ENCODE measurements around the gene P2RY12. TPM values are rescaled to one million over a fixed set of nuclear protein-coding genes. Genes with fewer than 3 reads are reported as not detected.

Gene P2RY12
- total RNA-seq, 1 donor from 2014 or later: 0.74 TPM

- no peak for TF ChIP-seq CTCF (IDR thresholded peaks at IDR 0.05; ENCODE audit: borderline replicate concordance)
- Histone ChIP-seq H3K4me3 (no peak overlapping the region), H3K36me3 (no peaks in the 10 kb centered on the region), H3K4me1 (no peaks in the 10 kb centered on the region), H3K27me3 (ENCODE audit: low read depth) (no peaks in the 10 kb centered on the region), H3K27ac (replicated peaks) (peak overlapping the region; percentile 6), H3K9me3 (replicated peaks) (no peaks in the 10 kb centered on the region)
- no peak for DNase-seq
- intact Hi-C loops (cut with micrococcal nuclease): no loop called here
Observed at GRCh38 chr3:151386056-151386455, 1.5 kb upstream of the P2RY12 start.

GRCh38 chr3:151383956-151384355 is 597 bp downstream of the P2RY12 start:
- peak overlapping the region; percentile 2 for H3K27ac ChIP-seq (replicated peaks)
- no peak for TF ChIP-seq CTCF (IDR thresholded peaks at IDR 0.05; ENCODE audit: borderline replicate concordance)

GRCh38 chr3:151383111-151383510 is 1.4 kb downstream of the P2RY12 start:
- DNase-seq: no peak
- peak overlapping the region; percentile 49 for H3K4me3 ChIP-seq
- no peak for TF ChIP-seq CTCF (IDR thresholded peaks at IDR 0.05; ENCODE audit: borderline replicate concordance)
- H3K36me3 ChIP-seq: no peaks in the 10 kb centered on the region
- intact Hi-C loops (cut with micrococcal nuclease): no loop called here
- H3K27me3 ChIP-seq (ENCODE audit: low read depth): no peaks in the 10 kb centered on the region
- H3K27ac ChIP-seq (replicated peaks): no peak overlapping the region
- H3K4me1 ChIP-seq: no peaks in the 10 kb centered on the region
- no peaks in the 10 kb centered on the region for H3K9me3 ChIP-seq (replicated peaks)

More at GRCh38 chr3:151383956-151384355, 597 bp downstream of the P2RY12 start:
- Histone ChIP-seq H3K4me3 (peak overlapping the region; percentile 49), H3K9me3 (replicated peaks) (no peaks in the 10 kb centered on the region), H3K4me1 (no peaks in the 10 kb centered on the region), H3K36me3 (no peaks in the 10 kb centered on the region), H3K27me3 (ENCODE audit: low read depth) (no peaks in the 10 kb centered on the region)
- intact Hi-C loops (cut with micrococcal nuclease): no loop called here
- DNase-seq: no peak

- DNase-seq: no peak
- H3K36me3 ChIP-seq: no peaks in the 10 kb centered on the region
- H3K27me3 ChIP-seq (ENCODE audit: low read depth): no peaks in the 10 kb centered on the region
- no peaks in the 10 kb centered on the region for H3K9me3 ChIP-seq (replicated peaks)
- no peaks in the 10 kb centered on the region for H3K4me1 ChIP-seq
- intact Hi-C loops (cut with micrococcal nuclease): no loop called here
- TF ChIP-seq CTCF (IDR thresholded peaks at IDR 0.05; ENCODE audit: borderline replicate concordance): no peak
- H3K4me3 ChIP-seq: no peak overlapping the region
- H3K27ac ChIP-seq (replicated peaks): no peak overlapping the region
Observed at GRCh38 chr3:151382671-151383070, 1.9 kb downstream of the P2RY12 start.

- Histone ChIP-seq H3K27ac (replicated peaks) (no peak overlapping the region), H3K36me3 (no peaks in the 10 kb centered on the region), H3K27me3 (ENCODE audit: low read depth) (no peaks in the 10 kb centered on the region), H3K4me3 (no peak overlapping the region), H3K4me1 (no peaks in the 10 kb centered on the region), H3K9me3 (replicated peaks) (no peaks in the 10 kb centered on the region)
- intact Hi-C loops (cut with micrococcal nuclease): no loop called here
- DNase-seq: no peak
- TF ChIP-seq CTCF (IDR thresholded peaks at IDR 0.05; ENCODE audit: borderline replicate concordance): peak; percentile 52
Observed at GRCh38 chr3:151379083-151379734, 5.3 kb downstream of the P2RY12 start.
